HL-60 (cell line): ENCODE results near the gene EFTUD2.

Experiments used
- CTCF ChIP-seq: IDR thresholded peaks from one replicate; pipeline ENCODE4 v1.5.1; 2011; ENCODE audit warnings: low read length, control low read depth, inconsistent platforms; ENCODE audit not compliant: insufficient read depth
- GABPA ChIP-seq: IDR thresholded peaks from 2 replicates; pipeline ENCODE4 v1.6.1; 2012; ENCODE audit warnings: low read depth
- POLR2AphosphoS5 ChIP-seq: IDR thresholded peaks from 2 replicates; pipeline ENCODE4 v1.6.1; 2012; ENCODE audit warnings: low read depth
- TF ChIP-seq, protein P1 (sequence below): IDR thresholded peaks from 2 replicates; pipeline ENCODE4 v1.6.1; 2012; ENCODE audit warnings: low read depth; ENCODE audit not compliant: insufficient replicate concordance

- TF ChIP-seq POLR2AphosphoS5, result no peak
- no peak for TF ChIP-seq CTCF
- TF ChIP-seq, protein P1, sequence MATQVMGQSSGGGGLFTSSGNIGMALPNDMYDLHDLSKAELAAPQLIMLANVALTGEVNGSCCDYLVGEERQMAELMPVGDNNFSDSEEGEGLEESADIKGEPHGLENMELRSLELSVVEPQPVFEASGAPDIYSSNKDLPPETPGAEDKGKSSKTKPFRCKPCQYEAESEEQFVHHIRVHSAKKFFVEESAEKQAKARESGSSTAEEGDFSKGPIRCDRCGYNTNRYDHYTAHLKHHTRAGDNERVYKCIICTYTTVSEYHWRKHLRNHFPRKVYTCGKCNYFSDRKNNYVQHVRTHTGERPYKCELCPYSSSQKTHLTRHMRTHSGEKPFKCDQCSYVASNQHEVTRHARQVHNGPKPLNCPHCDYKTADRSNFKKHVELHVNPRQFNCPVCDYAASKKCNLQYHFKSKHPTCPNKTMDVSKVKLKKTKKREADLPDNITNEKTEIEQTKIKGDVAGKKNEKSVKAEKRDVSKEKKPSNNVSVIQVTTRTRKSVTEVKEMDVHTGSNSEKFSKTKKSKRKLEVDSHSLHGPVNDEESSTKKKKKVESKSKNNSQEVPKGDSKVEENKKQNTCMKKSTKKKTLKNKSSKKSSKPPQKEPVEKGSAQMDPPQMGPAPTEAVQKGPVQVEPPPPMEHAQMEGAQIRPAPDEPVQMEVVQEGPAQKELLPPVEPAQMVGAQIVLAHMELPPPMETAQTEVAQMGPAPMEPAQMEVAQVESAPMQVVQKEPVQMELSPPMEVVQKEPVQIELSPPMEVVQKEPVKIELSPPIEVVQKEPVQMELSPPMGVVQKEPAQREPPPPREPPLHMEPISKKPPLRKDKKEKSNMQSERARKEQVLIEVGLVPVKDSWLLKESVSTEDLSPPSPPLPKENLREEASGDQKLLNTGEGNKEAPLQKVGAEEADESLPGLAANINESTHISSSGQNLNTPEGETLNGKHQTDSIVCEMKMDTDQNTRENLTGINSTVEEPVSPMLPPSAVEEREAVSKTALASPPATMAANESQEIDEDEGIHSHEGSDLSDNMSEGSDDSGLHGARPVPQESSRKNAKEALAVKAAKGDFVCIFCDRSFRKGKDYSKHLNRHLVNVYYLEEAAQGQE, result no peak
- TF ChIP-seq GABPA, result no peak
These were observed 36.0 kb downstream of the EFTUD2 start for GRCh38 chr17:44863061-44863918.
